Calu3 (cell line): ENCODE results near the gene DLGAP4. TPM values are rescaled to one million over a fixed set of nuclear protein-coding genes. Genes with fewer than 3 reads are reported as not detected.

Experiments
- BruUV-seq: library from RNA; stranded (reverse); fragments of 400-500 nt; replicated peaks from 2 replicates; lab custom pipeline; 2021; lab: Mats Ljungman, UMichigan
- CTCF ChIA-PET: fragments of 300-600 bp; sonication (Branson Sonifier 250); formaldehyde crosslinking; loops from one replicate; lab custom pipeline; 2022; ENCODE audit warnings: antibody characterized with exemption; lab: Charles Lee
- DNase-seq: peaks from one replicate; pipeline ENCODE4 v3.0.0; 2022
- H3K27ac Mint-ChIP-seq: one replicate; pipeline ENCODE4 v1.8.0; 2022; ENCODE audit warnings: mixed read lengths; ENCODE audit not compliant: unreplicated experiment
- H3K27me3 Mint-ChIP-seq: one replicate; pipeline ENCODE4 v1.8.0; 2022; ENCODE audit warnings: mixed read lengths; ENCODE audit not compliant: unreplicated experiment
- H3K36me3 Mint-ChIP-seq: one replicate; pipeline ENCODE4 v1.8.0; 2022; ENCODE audit warnings: mild to moderate bottlenecking, moderate library complexity, mixed read lengths; ENCODE audit not compliant: insufficient read depth, unreplicated experiment
- H3K4me1 Mint-ChIP-seq: one replicate; pipeline ENCODE4 v1.8.0; 2022; ENCODE audit warnings: mild to moderate bottlenecking, low read depth, mixed read lengths; ENCODE audit not compliant: unreplicated experiment
- H3K4me3 Mint-ChIP-seq: one replicate; pipeline ENCODE4 v1.8.0; 2022; ENCODE audit warnings: mild to moderate bottlenecking, low read depth, moderate library complexity, mixed read lengths; ENCODE audit not compliant: unreplicated experiment
- H3K9me3 Mint-ChIP-seq: one replicate; pipeline ENCODE4 v1.8.0; 2022; ENCODE audit warnings: low read depth, mixed read lengths; ENCODE audit not compliant: unreplicated experiment
- CTCF ChIP-seq: fragments of 200-600 bp; IDR thresholded peaks from one replicate; pipeline ENCODE4 v1.8.0; 2022; ENCODE audit warnings: antibody characterized with exemption; ENCODE audit not compliant: unreplicated experiment
- intact Hi-C: fragments of 100-400 bp; cut with micrococcal nuclease; formaldehyde crosslinking; loops from one replicate; pipeline ENCODE4 v1.10.0; 2022; ENCODE audit not compliant: unreplicated experiment
- total RNA-seq: library from RNA; stranded (reverse); gene quantifications from 2 replicates; pipeline ENCODE4 v1.2.3, GENCODE V29; 2022

DLGAP4 gene
- total RNA-seq, 1 experiment from 2014 or later: 66.4 TPM

GRCh38 chr20:36425166-36425565, 119.0 kb downstream of the DLGAP4 start:
- H3K27me3 Mint-ChIP-seq: peaks cover 99% of the 10 kb centered on the region
- H3K4me1 Mint-ChIP-seq: no peaks in the 10 kb centered on the region
- H3K4me3 Mint-ChIP-seq: no peak overlapping the region
- DNase-seq: no peak
- no peak for TF ChIP-seq CTCF
- intact Hi-C loops: no loop called here
- no peaks in the 10 kb centered on the region for H3K36me3 Mint-ChIP-seq
- H3K27ac Mint-ChIP-seq: no peak overlapping the region
- no peaks in the 10 kb centered on the region for H3K9me3 Mint-ChIP-seq
- BruUV-seq: no TSS peak
- CTCF ChIA-PET: interaction anchor here (0.6 kb wide), 1 partner anchor 673 kb away, joined by 4 read pairs; no protein-coding TSS in a partner anchor

GRCh38 chr20:36431604-36432003, 125.5 kb downstream of the DLGAP4 start:
- H3K4me3 Mint-ChIP-seq: no peak overlapping the region
- H3K27ac Mint-ChIP-seq: no peak overlapping the region
- no peaks in the 10 kb centered on the region for H3K4me1 Mint-ChIP-seq
- TF ChIP-seq CTCF: no peak
- peaks cover 70% of the 10 kb centered on the region for H3K27me3 Mint-ChIP-seq
- intact Hi-C loops: loop anchor here (10.0 kb wide), 1 partner anchor 437 kb away; no protein-coding TSS in a partner anchor
- no peaks in the 10 kb centered on the region for H3K9me3 Mint-ChIP-seq
- no TSS peak for BruUV-seq
- H3K36me3 Mint-ChIP-seq: no peaks in the 10 kb centered on the region
- no peak for DNase-seq
- CTCF ChIA-PET: interaction anchor here (0.6 to 1.0 kb wide), 4 partner anchors 8 to 664 kb away, joined by 3 to 4 read pairs (median 4); no protein-coding TSS in a partner anchor

- H3K36me3 Mint-ChIP-seq: no peaks in the 10 kb centered on the region
- H3K27me3 Mint-ChIP-seq: peaks cover 65% of the 10 kb centered on the region
- intact Hi-C loops: loop anchor here (10.0 kb wide), 1 partner anchor 437 kb away; no protein-coding TSS in a partner anchor
- H3K4me3 Mint-ChIP-seq: no peak overlapping the region
- no peaks in the 10 kb centered on the region for H3K4me1 Mint-ChIP-seq
- no peak for TF ChIP-seq CTCF
- CTCF ChIA-PET: interaction anchor here (0.5 kb wide), 1 partner anchor 16 kb away, joined by 4 read pairs; no protein-coding TSS in a partner anchor
- no peak for DNase-seq
- BruUV-seq: no TSS peak
- H3K27ac Mint-ChIP-seq: no peak overlapping the region
- no peaks in the 10 kb centered on the region for H3K9me3 Mint-ChIP-seq
Measured at GRCh38 chr20:36432096-36432495, 126.0 kb downstream of the DLGAP4 start.

GRCh38 chr20:36434383-36434782, 128.2 kb downstream of the DLGAP4 start:
- CTCF ChIA-PET: no interaction called here
- no peaks in the 10 kb centered on the region for H3K36me3 Mint-ChIP-seq
- peaks cover 43% of the 10 kb centered on the region for H3K27me3 Mint-ChIP-seq
- H3K4me3 Mint-ChIP-seq: no peak overlapping the region
- intact Hi-C loops: loop anchor here (10.0 kb wide), 1 partner anchor 440 kb away; no protein-coding TSS in a partner anchor
- no TSS peak for BruUV-seq
- H3K27ac Mint-ChIP-seq: no peak overlapping the region
- H3K4me1 Mint-ChIP-seq: no peaks in the 10 kb centered on the region
- H3K9me3 Mint-ChIP-seq: no peaks in the 10 kb centered on the region
- DNase-seq: no peak
- TF ChIP-seq CTCF: no peak
